T-helper 2 cell treated with Interferon-gamma antibody and Interleukin-4, amounts not matched to agents 5 μg/mL and 100 μg/mL, for 36 hours (primary cell): ENCODE measurements around the gene PTBP3.

ENCODE experiments used
- DNase-seq: peaks from one replicate; pipeline ENCODE4 v3.0.0; 2021; ENCODE audit warnings: low spot score
- H3K27ac Mint-ChIP-seq: one replicate; pipeline ENCODE4 v1.8.0; 2021; ENCODE audit warnings: mild to moderate bottlenecking, mixed read lengths
- H3K27me3 Mint-ChIP-seq: one replicate; pipeline ENCODE4 v1.8.0; 2021; ENCODE audit warnings: low read depth, mixed read lengths
- H3K36me3 Mint-ChIP-seq: one replicate; pipeline ENCODE4 v1.8.0; 2021; ENCODE audit warnings: low read depth, mixed read lengths
- H3K4me1 Mint-ChIP-seq: one replicate; pipeline ENCODE4 v1.8.0; 2021; ENCODE audit warnings: low read depth, mixed read lengths
- H3K4me3 Mint-ChIP-seq: one replicate; pipeline ENCODE4 v1.8.0; 2022; ENCODE audit warnings: mild to moderate bottlenecking, moderate library complexity, mixed read lengths
- H3K9me3 Mint-ChIP-seq: one replicate; pipeline ENCODE4 v1.8.0; 2021; ENCODE audit warnings: mixed read lengths

The PTBP3 gene

GRCh38 chr9:112323378-112323854 is 10.0 kb downstream of the PTBP3 start:
- H3K4me1 Mint-ChIP-seq = peaks cover 38% of the 10 kb centered on the region
- DNase-seq = no peak
- H3K27ac Mint-ChIP-seq = no peak overlapping the region
- peaks cover 68% of the 10 kb centered on the region for H3K36me3 Mint-ChIP-seq
- no peak overlapping the region for H3K4me3 Mint-ChIP-seq
- H3K27me3 Mint-ChIP-seq = no peaks in the 10 kb centered on the region
- H3K9me3 Mint-ChIP-seq = peaks cover 16% of the 10 kb centered on the region

DNA sequence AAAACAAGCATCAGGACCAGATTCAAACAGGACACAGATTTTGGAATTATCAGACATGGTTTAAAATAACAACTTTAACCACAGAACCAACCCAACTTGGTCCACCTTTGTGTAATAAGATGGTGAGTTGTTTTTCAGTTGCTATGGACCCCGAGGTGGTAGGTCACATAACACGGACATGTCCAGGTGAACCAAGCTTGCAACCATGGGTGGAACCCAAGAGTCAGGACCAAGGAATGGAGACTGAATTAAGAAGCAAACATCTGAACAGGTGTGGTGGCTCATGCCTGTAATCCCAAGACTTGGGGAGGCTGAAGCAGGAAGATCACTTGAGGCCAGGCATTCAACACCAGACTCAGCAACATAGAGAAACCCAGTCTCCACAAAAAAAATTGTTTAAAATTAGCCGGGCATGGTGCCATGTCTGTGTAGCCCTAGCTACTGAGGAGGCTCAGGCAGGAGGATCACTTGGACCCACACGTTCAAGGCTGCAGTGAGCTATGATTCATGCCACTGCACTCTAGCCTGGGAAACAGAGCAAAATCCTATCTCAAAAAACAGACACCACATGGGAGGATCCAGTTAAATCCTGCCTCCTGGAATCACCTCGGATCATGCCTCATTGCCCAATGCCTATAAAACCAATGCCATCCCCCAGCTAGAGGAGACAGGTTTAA is 10.6 kb downstream of the PTBP3 start:
- Mint-ChIP-seq H3K4me1 (peaks cover 38% of the 10 kb centered on the region), H3K27ac (no peak overlapping the region), H3K27me3 (no peaks in the 10 kb centered on the region), H3K36me3 (peaks cover 68% of the 10 kb centered on the region), H3K9me3 (peaks cover 16% of the 10 kb centered on the region), H3K4me3 (no peak overlapping the region)
- DNase-seq = no peak

DNA sequence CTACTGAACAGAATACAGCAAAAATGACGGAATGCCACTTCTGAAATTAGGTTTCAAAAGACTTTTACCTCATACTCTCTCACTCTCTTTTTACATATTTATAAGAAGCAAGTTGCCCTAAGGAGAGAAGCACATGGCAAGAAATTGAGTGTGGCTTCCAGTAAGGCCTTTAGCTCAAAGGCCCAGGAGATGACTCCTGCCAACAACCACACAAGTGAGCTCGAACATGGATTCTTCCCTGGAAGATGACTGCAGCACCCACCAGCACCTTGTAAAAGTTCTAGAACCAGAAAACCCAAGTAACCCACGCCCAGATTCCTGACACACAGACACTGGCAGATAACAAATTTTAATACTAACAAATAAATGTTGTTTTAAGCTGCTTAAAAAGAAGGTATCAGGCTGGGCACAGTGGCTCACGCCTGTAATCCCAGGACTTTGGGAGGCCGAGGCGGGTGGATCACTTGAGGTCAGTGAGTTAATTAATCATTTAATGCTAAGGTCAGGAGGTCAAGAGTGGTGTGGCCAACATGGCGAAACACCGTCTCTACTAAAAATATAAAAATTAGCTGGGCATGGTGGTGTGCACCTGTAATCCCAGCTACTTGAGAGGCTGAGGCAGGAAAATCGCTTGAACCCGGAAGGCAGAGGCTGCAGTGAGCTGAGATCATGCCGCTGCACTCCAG is 17.0 kb downstream of the PTBP3 start:
- H3K27ac Mint-ChIP-seq = peak overlapping the region; percentile 82

DNA sequence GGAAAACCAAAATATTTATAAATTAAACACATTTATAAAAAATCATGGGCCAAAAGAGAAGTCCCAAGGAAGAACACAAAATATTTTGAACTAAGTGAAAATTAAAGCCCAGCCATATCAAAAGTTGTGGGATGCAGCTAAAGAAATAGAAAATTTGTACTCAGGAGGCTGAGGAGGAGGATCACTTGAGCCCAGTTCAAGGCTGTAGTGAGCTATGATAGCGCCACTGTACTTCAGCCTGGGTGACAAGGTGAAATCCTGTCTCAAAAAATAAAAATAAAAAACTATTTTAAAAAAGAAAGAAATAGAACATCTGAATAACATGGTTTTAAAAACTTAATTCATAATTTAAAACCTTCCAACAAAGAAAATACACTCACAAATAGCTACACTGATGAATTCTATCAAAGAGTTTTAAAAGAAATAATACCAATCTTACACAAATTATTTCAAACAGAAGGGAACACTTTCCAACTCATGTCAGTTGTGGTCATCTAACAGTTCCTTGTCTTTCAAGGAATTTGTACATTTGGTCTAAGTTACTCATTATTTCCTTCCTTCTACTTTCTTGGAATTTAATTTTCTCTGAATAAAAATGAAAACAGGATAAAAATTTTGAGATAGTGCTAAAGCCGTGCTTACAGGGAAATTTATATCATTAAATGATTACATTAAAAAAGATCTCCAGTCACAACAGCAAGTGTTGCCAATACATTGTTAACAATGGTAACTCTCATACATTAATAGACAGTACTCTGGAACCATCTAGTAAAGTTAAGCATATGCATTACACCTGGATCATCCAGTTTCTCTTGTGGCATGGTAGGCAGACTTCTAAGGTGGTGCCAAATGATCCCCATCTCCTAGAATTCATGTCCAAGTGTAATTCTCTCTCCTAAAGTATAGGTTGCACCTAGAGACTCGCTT is 17.8 kb downstream of the PTBP3 start:
- peak overlapping the region; percentile 51 for H3K4me3 Mint-ChIP-seq
- peaks cover 55% of the 10 kb centered on the region for H3K36me3 Mint-ChIP-seq
- peaks cover 4% of the 10 kb centered on the region for H3K9me3 Mint-ChIP-seq
- DNase-seq = no peak
- peak overlapping the region; percentile 82 for H3K27ac Mint-ChIP-seq
- no peaks in the 10 kb centered on the region for H3K27me3 Mint-ChIP-seq
- H3K4me1 Mint-ChIP-seq = peaks cover 54% of the 10 kb centered on the region

More for the DNA sequence above, 17.0 kb downstream of the PTBP3 start:
- Mint-ChIP-seq H3K4me3 (peak overlapping the region; percentile 51), H3K9me3 (peaks cover 4% of the 10 kb centered on the region), H3K36me3 (peaks cover 56% of the 10 kb centered on the region), H3K27me3 (no peaks in the 10 kb centered on the region), H3K4me1 (peaks cover 53% of the 10 kb centered on the region)
- DNase-seq = no peak

DNA sequence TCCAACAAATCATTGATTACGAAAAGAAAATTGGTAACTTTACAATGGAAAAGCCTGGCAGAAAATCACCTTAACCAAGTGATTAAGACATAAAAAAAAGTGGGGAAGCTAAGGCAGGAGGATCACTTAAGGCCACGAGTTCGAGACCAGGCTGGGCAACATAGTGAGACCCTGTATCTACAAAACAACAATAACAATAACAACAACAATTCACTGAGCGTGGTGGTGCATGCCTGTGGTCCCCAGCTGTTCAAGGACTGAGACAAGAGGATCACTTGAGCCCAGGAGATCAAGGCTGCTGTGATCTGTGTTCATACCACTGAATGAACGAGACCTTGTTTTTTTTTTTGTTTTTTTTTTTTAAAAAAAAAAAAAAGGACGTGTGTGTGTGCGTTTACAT is 21.3 kb downstream of the PTBP3 start:
- H3K27ac Mint-ChIP-seq = no peak overlapping the region
- H3K9me3 Mint-ChIP-seq = peaks cover under 1% of the 10 kb centered on the region
- H3K4me3 Mint-ChIP-seq = no peak overlapping the region
- no peak for DNase-seq
- H3K4me1 Mint-ChIP-seq = peaks cover 38% of the 10 kb centered on the region
- peaks cover 33% of the 10 kb centered on the region for H3K36me3 Mint-ChIP-seq
- H3K27me3 Mint-ChIP-seq = no peaks in the 10 kb centered on the region

- Mint-ChIP-seq H3K27ac (no peak overlapping the region), H3K9me3 (no peaks in the 10 kb centered on the region), H3K27me3 (no peaks in the 10 kb centered on the region), H3K4me3 (no peak overlapping the region), H3K4me1 (peaks cover 35% of the 10 kb centered on the region), H3K36me3 (peaks cover 30% of the 10 kb centered on the region)
- DNase-seq = no peak
Observed at GRCh38 chr9:112311497-112311896, 21.9 kb downstream of the PTBP3 start.

GRCh38 chr9:112310826-112311225 is 22.6 kb downstream of the PTBP3 start:
- H3K4me3 Mint-ChIP-seq = no peak overlapping the region

GRCh38 chr9:112308588-112308987 is 24.8 kb downstream of the PTBP3 start:
- Mint-ChIP-seq H3K4me1 (peaks cover 15% of the 10 kb centered on the region), H3K27ac (no peak overlapping the region), H3K9me3 (no peaks in the 10 kb centered on the region), H3K4me3 (no peak overlapping the region), H3K27me3 (no peaks in the 10 kb centered on the region), H3K36me3 (peaks cover 12% of the 10 kb centered on the region)
- DNase-seq = no peak

More at GRCh38 chr9:112310826-112311225, 22.6 kb downstream of the PTBP3 start:
- no peak for DNase-seq
- Mint-ChIP-seq H3K4me1 (peaks cover 28% of the 10 kb centered on the region), H3K36me3 (peaks cover 24% of the 10 kb centered on the region), H3K27me3 (no peaks in the 10 kb centered on the region), H3K9me3 (no peaks in the 10 kb centered on the region), H3K27ac (no peak overlapping the region)

DNA sequence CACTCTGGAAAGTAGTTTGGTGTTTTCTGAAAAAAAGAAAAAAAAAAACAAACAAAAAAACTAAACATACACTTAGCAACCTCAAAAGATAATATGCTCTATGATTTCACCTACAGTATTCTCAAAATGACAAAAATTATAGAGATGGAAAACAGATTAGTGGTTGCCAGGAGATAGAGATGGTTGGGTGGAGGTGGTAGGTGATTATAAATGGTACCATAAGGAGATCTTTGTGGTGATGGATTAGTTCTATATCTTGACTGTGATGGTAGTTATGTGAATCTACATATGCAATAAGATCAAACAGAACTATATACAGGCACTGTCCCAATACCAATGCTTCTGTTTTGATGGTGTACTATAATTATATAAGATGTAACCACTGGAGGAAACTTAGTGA is 32.0 kb downstream of the PTBP3 start:
- no peaks in the 10 kb centered on the region for H3K27me3 Mint-ChIP-seq
- DNase-seq = no peak
- no peak overlapping the region for H3K27ac Mint-ChIP-seq
- H3K4me3 Mint-ChIP-seq = no peak overlapping the region
- H3K36me3 Mint-ChIP-seq = peaks cover 21% of the 10 kb centered on the region
- peaks cover 30% of the 10 kb centered on the region for H3K4me1 Mint-ChIP-seq
- no peaks in the 10 kb centered on the region for H3K9me3 Mint-ChIP-seq

DNA sequence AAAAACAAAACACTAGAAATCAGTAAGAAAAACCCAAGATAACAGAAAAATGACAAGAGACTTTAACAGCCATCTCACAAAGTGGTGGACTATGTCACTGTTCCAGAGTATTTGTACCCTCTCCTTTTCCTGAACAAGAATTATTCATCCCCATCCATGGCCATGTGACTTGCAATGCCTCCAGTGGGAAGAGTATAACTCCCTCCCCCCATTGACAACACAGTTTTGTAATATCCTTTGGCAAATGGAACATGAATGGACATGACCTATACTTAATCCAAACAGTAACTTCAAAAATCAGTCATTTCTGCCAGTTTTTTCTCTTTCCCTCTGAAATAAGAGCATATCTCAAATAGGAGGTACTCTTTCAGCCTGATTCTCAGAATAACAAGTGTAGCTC is 33.9 kb downstream of the PTBP3 start:
- no peaks in the 10 kb centered on the region for H3K27me3 Mint-ChIP-seq
- H3K9me3 Mint-ChIP-seq = no peaks in the 10 kb centered on the region
- H3K27ac Mint-ChIP-seq = no peak overlapping the region
- H3K4me3 Mint-ChIP-seq = no peak overlapping the region
- DNase-seq = no peak
- H3K36me3 Mint-ChIP-seq = peaks cover 30% of the 10 kb centered on the region
- H3K4me1 Mint-ChIP-seq = peaks cover 30% of the 10 kb centered on the region

DNA sequence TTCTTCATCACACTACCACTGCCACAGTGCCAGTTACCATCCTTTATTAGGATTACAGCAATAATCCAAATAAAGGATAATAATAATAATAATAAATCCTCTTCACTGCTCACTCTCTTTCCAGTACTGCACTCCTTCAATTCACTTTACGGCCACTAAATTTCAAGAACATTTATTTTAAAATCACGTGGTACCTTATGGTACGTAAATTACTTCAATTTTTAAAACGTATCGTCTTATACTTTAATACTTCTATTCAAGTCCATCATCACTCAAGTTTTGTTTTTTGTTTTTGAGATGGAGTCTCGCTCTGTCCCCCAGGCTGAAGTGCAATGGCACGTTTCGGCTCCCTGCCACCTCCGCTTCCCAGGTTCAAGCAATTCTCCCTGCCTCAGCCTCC is 36.5 kb downstream of the PTBP3 start:
- H3K27ac Mint-ChIP-seq = no peak overlapping the region
- H3K4me3 Mint-ChIP-seq = no peak overlapping the region
- H3K4me1 Mint-ChIP-seq = peaks cover 26% of the 10 kb centered on the region
- DNase-seq = no peak
- H3K27me3 Mint-ChIP-seq = no peaks in the 10 kb centered on the region
- peaks cover 3% of the 10 kb centered on the region for H3K9me3 Mint-ChIP-seq
- peaks cover 41% of the 10 kb centered on the region for H3K36me3 Mint-ChIP-seq

GRCh38 chr9:112295174-112295573 is 38.2 kb downstream of the PTBP3 start:
- Mint-ChIP-seq H3K9me3 (peaks cover 10% of the 10 kb centered on the region), H3K27me3 (no peaks in the 10 kb centered on the region), H3K4me3 (no peak overlapping the region), H3K27ac (no peak overlapping the region), H3K36me3 (peaks cover 44% of the 10 kb centered on the region), H3K4me1 (peaks cover 17% of the 10 kb centered on the region)
- no peak for DNase-seq

GRCh38 chr9:112288029-112288428 is 45.4 kb downstream of the PTBP3 start:
- Mint-ChIP-seq H3K27ac (peak overlapping the region; percentile 38), H3K27me3 (no peaks in the 10 kb centered on the region), H3K9me3 (peaks cover 62% of the 10 kb centered on the region), H3K36me3 (peaks cover 82% of the 10 kb centered on the region), H3K4me3 (no peak overlapping the region), H3K4me1 (peaks cover 13% of the 10 kb centered on the region)
- DNase-seq = no peak

DNA sequence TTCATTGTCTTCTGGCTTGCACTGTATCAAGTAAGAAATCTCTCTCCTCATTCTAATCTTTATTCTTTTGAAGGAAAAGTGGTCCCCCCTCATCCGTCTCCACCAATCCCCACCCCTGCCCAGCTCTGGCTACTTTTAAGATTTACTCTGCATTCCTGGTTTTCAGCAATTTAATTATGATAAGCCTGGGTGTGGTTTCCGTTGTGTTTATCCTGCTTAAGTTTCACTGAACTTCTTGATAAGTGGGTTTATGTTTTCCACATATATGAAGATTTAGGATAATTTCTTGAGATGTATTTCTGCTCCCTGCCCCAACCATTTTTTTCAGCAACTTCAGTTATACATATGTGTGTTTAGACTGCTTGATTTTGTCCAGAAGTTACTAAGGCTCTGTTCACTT is 46.5 kb downstream of the PTBP3 start:
- no peak for DNase-seq
- no peaks in the 10 kb centered on the region for H3K27me3 Mint-ChIP-seq
- peaks cover 7% of the 10 kb centered on the region for H3K4me1 Mint-ChIP-seq
- peaks cover 79% of the 10 kb centered on the region for H3K36me3 Mint-ChIP-seq
- H3K27ac Mint-ChIP-seq = no peak overlapping the region
- no peak overlapping the region for H3K4me3 Mint-ChIP-seq
- H3K9me3 Mint-ChIP-seq = peaks cover 61% of the 10 kb centered on the region
